Ammon's horn (tissue), 1 donor: Measurements from ENCODE around the gene FAM216B.
A peak's percentile ranks its signal among the peaks of the same experiment; 100 is the strongest.
"Not testable (repeated sequence)": the region's sequence is repeated elsewhere in the genome, so short reads cannot be mapped to it uniquely, and the experiment has no call there.

Experiments
- DNase-seq: peaks from one replicate; pipeline ENCODE4 v3.0.0-alpha.2; 2016; ENCODE audit warnings: low spot score

FAM216B gene

DNA sequence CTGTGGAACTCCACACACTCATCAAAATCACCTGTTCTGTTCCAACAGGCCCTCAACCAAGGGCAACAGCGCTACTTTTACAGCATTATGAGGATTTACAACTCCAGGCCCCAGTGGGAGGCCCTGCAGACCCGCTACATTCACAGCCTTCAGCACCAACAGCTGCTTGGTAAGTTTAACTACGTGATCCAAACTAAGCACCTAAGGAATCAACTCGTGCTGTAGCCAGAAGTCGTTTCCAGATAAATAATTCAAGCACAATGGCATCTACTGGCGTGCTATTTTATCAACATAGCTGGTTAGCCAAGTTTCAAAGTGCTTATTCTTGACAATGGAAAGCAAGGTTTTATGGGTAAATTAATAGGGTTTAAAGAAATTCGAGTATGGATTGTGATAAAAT is 5.3 kb downstream of the FAM216B start:
- no peak for DNase-seq

GRCh38 chr13:42788601-42789000 is 7.2 kb downstream of the FAM216B start:
- no peak for DNase-seq

- no peak for DNase-seq
Observed at GRCh38 chr13:42792154-42792553, 10.8 kb downstream of the FAM216B start.

- DNase-seq: no peak
Observed at GRCh38 chr13:42794577-42795275, 13.3 kb downstream of the FAM216B start.

- no peak for DNase-seq
Observed at GRCh38 chr13:42795666-42796065, 14.3 kb downstream of the FAM216B start.

DNA sequence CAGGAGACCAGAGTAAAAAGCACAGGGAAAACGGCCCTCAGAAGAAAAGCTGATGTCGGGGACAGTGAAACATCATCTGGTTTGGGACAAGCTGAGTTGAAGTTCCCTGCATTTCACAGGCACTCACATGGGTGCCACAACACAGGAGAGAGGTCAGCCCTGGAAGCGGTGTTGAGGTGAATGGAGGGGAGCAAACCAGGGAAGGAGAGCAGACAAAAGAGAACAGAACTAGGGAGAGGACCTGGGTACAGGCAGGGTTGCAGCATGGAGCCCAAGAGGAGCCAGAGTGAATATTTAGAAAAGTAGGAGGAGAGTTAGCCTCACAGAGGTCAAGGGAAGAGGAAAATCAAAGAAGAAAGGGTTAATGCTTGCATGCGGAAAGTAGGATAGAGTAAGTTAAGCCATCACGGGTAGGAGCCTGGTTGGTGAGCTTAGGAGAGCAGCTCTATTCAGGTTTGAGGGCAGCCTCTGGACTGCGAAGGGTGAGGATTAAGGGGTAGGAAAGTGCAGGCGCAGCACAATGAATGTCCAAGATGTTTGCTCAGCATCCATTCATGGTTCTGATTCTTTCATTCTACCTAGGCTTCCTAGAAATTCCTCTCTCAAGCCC is 15.5 kb downstream of the FAM216B start:
- DNase-seq: no peak

- DNase-seq: peak; percentile 12
Observed at GRCh38 chr13:42798118-42798517, 16.7 kb downstream of the FAM216B start.

DNA sequence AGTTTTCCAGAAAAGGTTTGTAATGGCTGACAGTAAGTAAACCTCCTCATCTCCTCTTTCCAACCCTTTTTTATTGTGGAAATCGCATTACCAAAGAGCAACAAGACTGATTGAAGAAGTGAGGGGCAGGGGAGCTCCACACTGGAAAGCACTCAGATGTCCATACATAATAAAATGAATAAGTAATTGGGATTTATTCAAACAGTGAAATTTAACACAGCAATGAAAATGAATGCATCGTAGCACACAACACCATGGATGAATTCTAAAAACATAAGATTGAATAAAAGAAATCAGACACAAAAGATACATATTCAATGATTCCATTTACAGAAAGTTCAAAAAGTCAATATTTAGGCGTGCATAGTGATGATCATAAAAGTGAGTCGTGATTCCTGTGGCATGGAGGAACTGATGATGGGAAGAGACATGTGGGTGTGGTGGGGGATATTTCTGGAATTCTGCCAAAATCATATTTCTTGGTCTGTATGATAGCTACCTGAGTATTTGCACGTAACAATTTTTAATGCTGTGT is 18.8 kb downstream of the FAM216B start:
- DNase-seq: no peak

- DNase-seq: no peak
Observed at GRCh38 chr13:42803563-42804204, 22.3 kb downstream of the FAM216B start.

GRCh38 chr13:42804244-42804874 is 23.0 kb downstream of the FAM216B start:
- DNase-seq: no peak

GRCh38 chr13:42807241-42807640 is 25.9 kb downstream of the FAM216B start:
- DNase-seq: no peak

DNA sequence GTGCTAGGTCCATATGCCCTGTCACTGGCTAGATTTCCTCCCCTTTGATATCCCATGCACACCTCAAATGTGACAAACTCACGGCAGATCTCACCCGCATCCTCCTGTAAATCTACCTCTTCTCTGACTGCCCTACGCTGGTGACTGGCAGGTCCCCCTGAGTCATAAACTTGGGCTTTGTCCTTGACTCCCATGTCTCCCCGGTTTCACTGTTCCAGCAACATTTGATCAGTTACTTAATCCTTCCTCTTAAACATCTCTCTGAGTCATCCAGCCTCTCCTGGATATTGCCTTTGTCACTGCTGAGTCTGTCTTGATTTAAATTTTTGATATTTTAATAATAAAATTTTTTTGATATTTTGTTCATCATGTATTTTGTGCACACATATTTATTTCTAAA is 26.5 kb downstream of the FAM216B start:
- no peak for DNase-seq

DNA sequence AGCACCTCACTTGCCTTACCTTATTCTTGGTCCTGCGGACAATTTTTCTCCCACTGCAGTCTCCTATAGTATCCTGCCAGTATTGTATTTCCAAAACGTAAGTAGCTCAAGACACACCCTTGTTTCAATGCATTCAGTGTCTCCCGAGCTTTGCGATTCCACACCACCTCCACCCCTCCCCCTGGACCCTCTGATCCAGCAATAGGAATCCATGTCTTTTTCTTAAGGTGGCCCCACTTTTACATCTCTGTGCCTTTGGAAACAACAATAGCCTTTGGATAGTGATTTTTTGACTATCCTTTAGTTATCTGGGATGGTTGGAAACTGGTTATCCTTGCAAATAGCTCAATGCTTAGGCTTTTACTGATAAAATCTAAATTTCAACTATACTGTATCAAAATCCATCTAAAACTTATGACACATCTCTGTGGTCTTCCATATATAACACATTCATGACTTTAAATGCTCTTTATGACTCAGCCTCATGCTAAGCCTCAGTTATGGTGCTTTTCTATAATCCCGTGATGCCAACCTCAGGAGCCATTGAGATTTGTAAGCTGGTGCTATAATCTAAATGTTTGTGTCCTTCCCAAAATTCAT is 27.1 kb downstream of the FAM216B start:
- no peak for DNase-seq

GRCh38 chr13:42812316-42812715 is 30.9 kb downstream of the FAM216B start:
- DNase-seq: no peak

GRCh38 chr13:42814868-42815267 is 33.5 kb downstream of the FAM216B start:
- no peak for DNase-seq

DNA sequence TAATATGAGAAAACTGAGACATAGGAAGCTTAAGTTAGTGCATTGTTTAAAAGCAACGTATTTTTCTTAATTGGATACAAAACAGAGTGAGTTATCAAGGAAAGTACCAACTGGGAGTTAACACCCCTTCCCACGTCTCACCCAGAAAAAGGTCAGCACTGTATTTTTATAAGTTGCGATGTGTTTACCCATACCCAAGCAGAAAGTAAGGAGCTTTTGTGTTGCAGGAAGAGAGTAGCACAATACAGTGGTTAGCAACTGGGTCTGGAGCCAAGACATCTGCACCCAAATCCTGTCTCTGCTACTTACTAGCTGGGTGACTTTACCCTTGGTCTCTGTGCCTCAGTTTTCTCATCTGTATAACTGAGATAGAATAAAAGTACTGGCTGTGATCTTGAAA is 34.3 kb downstream of the FAM216B start:
- no peak for DNase-seq

DNA sequence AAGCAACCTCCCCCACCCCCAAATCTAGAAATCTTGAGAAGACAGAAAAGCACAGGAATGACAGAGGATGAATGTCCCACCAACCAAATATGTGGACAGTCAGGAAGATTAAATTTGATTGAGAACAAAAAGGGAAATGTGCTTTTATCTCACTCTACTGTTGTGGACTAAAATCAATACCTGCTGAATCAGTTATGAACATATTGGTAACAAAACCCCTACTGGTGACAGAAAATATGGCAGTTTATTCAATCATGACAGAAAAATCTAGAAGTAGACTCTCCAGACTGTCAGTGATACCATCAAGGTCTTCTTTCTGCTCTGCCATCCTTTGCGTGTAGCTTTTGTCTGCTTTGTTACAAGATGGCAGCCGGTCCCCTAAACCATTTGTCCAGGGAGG is 35.2 kb downstream of the FAM216B start:
- DNase-seq: no peak

- not testable (repeated sequence) for DNase-seq
Observed at GRCh38 chr13:42819687-42820086, 38.3 kb downstream of the FAM216B start.

- no peak for DNase-seq
Observed at GRCh38 chr13:42820451-42820850, 39.1 kb downstream of the FAM216B start.

DNA sequence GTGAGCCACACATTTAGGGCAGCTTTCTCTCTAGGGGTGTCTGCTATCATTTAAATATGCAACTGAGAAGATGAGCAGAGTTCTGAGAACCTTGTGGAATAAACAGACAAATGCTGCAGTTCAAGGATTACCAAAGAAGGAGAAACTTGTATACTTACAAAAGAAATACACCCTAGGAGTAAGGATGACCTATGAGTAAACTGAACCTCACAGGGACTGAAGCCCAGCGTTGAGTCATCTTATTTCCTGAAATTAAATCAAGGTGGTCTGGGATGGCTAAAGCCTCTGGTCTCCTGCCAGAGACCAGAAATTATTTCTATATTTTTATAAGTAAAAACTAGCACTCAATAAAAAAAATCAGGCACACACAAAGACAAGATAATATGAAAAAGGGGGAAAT is 40.1 kb downstream of the FAM216B start:
- no peak for DNase-seq

DNA sequence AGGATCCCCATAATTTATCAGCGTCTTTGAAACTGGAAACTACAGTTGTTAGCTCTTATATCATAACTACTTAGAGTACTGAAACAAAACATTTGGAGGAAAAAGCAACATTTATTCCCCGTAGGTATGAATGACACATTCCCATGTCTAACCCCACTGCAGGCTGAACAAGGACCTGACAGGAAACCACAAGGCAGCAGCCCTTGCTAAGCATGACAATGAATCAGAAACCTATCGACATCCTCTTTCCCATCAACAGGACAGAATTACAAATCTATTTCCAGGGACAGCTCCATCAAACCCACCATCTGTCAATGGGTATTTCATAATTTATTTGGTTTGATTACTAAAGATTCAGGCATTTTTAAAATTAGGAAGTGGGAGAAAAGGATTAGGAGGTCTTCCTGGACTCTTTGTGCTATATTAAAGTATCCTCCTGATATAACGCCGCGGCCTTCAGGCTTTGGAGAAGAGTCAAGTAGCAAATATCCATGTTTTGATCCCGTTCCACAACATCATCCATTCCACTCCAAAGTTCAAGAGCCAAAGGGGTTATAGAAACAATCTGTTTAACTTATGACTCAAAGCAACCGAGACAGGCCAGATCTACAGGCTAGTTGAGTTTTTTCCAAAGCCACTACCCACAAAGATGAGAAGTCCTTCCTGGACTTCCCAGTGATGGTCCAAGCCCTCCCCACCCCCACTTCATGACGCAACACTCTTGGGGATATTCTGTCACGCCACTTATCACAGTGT is 51.1 kb downstream of the FAM216B start:
- no peak for DNase-seq

DNA sequence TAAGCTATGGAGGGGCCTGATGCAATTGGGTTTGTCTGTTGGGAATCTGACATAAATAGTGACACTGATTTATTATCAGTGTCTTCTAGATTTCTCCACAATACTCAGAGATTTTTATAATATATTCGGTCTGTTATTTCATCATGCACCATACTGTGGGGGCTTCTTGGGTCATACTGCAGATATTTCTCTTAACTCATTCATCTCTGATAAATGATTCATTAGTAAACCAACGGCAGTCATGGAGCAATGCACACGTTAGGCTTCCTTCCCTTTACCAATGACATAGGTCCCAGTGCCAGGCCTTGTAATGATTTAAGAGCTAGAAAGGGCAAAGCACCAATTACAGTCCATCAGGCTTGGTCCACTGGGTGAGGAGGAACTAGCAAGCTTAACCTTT is 53.6 kb downstream of the FAM216B start:
- no peak for DNase-seq
